ENCODE data around the gene AUTS2. TPM values are rescaled to one million over a fixed set of nuclear protein-coding genes. Genes with fewer than 3 reads are reported as not detected.

AUTS2 gene
- polyA plus RNA-seq, 3 donors = 3.1 to 8.3 (median 7.9) TPM

DNA sequence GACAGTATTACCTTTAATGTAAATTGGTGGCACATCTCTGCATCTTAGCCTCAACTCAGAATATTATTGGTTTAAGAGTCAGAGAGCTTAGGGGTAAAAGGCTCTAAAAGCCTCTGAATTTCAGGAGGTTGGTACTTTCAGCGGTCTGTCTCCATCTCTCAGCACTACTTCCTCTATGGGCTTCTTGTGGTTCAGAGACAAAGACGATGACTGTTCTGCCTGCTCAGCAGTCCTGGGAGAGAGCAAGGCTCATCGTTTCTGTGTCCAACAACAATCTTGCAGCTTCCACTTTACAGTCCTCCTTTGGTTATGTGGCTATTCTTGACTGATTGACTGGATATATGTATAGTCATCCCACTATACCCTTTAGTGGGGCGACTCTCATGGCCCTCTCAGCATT, 394.7 kb downstream of the AUTS2 start:
- 64 to 83% (median 75%) methylated on average over 4 of the region's 4 CpGs for WGBS, 3 donors
- H3K27ac ChIP-seq (ENCODE audit: low read depth, low read length) = no peak overlapping the region

DNA sequence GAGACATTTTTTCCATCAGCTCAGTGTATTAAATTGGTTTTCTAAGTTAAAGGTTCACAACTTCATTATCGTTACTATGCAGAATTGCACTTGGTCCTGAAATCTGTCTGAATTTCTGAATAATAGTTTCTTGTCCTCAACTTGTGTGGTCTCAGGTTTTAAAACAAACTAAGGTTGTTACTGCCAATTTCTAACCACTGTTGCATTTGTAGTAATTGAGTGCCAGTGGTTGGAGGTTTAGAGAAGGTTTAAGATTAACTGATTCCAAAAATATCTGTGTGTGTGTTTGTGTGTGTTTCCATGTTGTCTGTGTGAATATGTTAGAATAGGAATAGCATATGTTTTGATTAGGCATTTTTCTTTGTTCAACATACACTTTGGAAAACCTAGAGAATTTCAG, 395.9 kb downstream of the AUTS2 start:
- no peak overlapping the region for H3K27ac ChIP-seq (ENCODE audit: low read depth, low read length)
- 74 to 93% (median 91%) methylated on average over 1 of the region's 1 CpG for WGBS, 3 donors

DNA sequence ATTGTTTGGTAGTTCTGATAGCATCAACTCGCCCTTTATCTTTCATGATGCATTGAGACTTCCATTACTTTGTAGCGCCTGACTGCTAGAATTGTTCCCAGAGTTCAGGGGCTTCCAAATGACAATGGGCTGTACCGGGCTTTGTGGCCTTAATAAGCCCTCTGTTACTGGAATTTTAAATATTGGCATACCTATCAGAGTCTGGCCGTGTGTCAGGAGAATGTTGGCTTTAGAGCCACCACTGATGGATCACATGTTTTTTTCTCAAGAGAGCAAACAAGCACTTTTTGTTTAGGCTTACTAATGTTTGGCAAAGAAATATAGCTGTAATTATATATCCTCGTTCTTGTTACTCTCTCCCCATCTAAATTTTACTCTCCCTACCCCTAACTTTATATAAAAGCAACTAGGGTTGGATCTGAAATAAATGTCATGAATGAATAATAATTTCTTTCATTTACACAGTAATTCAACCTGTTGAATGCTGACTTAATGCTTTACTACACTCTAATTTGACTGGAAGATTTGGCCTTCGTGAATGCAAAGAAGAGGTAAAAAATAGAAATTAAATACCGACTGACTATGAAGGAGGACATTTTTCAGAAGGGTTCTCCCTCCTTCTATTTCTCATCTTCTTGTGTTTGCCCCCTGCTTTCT, 396.7 kb downstream of the AUTS2 start:
- H3K27ac ChIP-seq (ENCODE audit: low read depth, low read length) = no peak overlapping the region
- 43 to 79% (median 77%) methylated on average over 7 of the region's 7 CpGs for WGBS, 3 donors

DNA sequence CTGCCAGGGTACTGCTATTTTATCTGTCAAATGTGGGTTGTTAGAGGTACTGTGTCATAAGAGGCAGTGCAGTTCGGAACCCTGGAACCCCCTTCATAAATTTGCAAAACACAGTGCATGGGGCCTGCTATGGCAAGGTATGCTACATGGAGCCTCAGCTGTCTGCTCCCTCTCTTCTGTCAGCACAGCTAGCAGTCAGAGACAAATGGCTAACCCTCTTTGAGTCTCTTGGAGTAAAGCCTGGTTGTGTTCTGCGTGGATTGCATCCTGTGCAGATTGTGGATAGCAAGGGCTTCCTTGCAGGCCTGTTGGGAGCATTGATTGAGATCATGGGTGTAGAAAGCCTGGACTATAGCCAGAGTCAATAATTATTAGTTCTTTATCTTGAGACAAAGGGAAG, 397.8 kb downstream of the AUTS2 start:
- 77 to 88% (median 82%) methylated on average over 2 of the region's 2 CpGs for WGBS, 3 donors
- H3K27ac ChIP-seq (ENCODE audit: low read depth, low read length) = no peak overlapping the region

DNA sequence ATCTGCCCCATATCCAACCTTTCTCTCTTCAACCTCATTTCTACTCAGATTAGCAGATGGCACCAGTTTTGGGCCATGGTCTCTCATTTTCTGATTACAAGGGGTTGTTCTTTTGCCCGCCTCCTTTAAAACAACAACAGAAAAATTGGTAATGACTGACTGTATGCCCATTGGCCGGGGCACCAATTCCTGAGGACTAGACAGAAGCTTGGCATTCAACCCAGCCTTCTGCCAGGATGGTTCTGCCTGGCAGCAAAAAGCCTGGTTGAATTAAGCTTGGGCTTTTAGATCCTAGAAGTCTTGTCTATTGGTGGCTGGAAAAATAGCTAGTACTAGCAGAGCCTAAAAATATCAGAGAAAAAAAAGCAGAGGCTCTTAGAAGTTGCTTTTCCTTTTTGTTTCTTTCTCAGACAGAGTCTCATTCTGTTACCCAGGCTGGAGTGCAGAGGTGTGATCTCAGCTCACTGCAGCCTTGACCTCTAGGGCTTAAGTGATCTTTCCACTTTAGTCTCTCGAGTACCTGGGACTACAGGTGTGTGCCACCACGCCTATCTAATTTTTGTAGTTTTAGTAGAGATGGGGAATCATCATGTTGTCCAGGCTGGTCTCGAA, 402.6 kb downstream of the AUTS2 start:
- 86 to 97% (median 94%) methylated on average over 5 of the region's 5 CpGs for WGBS, 3 donors
- H3K27ac ChIP-seq (ENCODE audit: low read depth, low read length) = no peak overlapping the region

DNA sequence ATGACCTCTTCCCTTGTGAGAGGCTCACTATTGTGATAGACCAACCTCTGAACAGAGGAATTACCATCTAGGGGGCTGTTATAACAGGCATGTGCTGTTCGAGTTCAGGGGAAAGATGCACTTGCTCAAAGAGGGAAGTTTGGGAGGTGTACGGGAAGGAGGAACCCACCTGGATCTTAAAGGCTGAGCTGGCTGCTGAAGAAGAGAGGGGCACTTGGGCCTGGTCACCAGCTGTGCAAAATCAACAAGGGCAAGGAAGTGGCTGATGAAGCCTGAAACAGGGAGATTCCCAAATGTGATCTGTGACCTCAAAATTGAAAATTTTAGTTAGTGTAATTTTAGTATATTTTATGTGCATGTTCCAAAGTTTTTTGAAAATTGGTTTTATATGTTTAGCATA, 407.2 kb downstream of the AUTS2 start:
- WGBS, 3 donors = 50 to 86% (median 74%) methylated on average over 2 of the region's 2 CpGs
- no peak overlapping the region for H3K27ac ChIP-seq (ENCODE audit: low read depth, low read length)

DNA sequence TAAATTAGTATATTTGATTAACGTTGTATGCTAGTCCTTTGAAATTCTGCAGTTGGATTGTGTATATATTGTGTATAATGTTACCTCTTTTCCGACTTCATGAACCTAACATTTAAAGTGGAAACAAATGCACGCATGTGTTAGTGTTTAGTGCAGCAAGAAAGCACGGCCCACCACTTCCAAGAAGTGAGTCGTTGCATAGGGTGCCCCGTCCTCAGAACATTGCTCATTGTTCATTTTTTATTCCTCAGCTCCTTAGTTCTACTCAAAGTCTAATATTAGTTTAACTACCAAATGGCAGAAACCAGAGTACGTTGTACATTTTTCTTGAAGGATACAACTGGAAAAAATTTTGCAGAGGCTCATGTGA, 407.6 kb downstream of the AUTS2 start:
- 58 to 85% (median 62%) methylated on average over 7 of the region's 7 CpGs for WGBS, 3 donors
- no peak overlapping the region for H3K27ac ChIP-seq (ENCODE audit: low read depth, low read length)

DNA sequence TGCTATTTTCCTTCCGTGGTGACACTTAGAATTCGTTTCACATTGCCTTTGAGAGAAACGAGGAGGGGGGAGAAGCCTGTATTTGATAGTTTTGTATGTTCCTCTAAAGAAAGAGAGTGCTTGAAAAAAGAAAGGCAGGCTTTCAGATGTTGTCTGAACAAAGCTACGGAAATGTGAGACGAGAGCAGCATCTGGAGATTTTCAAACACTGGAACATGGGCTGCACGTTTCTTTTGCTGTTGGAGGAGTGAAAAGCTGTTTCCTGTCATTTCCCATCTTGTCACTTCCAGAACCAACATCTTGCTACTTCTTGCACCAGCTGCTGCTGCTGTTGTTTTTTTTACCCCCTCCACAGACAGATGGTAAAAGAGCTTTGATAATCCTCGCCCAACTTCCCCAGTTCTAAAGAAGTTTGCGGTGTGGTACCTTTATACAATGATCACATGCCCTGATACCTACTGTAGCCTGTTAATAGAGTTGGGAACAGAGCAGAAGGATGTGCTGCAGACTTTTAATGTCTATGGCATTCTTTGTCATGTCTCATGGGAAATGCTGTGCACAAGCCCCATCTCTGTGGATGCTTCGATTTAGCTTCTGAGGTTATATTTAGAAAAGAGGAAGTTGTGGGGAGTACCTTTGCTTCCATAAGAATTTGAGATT, 408.1 kb downstream of the AUTS2 start:
- no peak overlapping the region for H3K27ac ChIP-seq (ENCODE audit: low read depth, low read length)
- WGBS, 3 donors = 20 to 56% (median 26%) methylated on average over 9 of the region's 9 CpGs

DNA sequence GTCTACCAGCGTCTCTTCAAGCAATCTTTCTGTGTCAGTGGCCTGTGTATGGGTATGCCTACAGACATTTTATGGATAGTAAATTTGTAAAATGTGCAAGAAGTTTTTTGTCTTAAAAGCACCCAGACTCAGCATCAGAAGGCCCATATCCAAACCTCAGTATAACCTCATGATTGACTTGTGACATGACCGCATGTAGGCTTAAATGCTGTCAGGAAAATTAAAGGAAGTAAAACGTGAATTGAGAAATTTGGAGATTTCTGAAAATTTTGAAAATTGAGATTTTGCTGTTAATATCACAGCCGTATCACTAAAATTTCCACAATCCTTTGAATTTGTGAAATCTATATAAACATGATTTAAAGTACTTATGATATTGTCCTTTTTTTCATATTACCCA, 410.2 kb downstream of the AUTS2 start:
- no peak overlapping the region for H3K27ac ChIP-seq (ENCODE audit: low read depth, low read length)
- WGBS, 3 donors = 82 to 93% (median 88%) methylated on average over 4 of the region's 4 CpGs

DNA sequence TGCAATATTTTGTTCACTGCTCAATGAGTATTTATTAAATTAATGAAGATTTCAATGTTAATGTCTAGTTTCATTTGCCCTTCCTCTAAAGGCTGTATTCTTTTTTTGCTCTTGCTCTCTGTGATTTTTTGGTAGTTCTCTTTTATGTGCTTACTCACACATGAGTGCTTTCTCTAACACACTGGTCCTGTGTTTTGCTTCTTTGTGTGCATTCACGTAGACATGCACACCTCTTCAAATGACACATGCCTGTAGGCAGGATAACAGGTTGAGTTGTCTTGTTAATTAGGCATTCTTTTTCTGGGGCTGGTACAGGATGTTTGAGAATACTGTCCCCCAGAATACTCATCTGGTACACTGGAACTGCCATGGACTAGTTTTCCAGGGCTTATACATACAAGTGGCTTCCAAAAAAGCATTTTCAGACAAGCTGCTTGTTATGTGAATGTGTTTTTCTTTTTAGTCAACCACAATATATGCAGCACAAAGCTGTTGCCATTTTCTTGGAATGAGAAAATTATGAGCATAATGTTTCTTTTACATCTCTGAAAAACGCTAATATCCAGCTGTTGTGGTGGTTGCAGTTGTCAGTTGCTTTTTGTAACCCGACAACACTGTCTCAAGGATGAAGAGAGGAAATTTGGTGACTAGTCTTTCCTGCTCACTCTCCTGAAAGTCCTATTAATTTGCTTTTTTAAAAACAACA, 416.4 kb downstream of the AUTS2 start:
- 62 to 81% (median 67%) methylated on average over 3 of the region's 3 CpGs for WGBS, 3 donors
- no peak overlapping the region for H3K27ac ChIP-seq (ENCODE audit: low read depth, low read length)

DNA sequence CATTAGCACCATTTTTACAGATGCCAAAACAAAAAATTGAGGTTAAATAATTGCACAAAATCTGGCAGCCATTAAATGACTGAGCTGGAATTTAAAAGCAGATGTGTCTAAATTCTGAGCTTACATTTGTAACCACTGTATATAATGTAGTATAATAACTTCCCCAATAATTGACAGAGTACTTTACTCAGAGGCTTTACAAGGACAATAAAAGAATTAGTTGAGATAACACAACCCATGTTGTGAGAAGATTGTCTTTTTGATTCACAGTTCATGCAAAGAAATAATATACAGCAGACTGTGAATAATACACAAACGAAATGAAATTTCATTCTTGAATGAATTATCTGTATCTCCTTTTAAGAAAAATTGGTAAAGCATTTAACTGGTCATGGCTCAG, 417.1 kb downstream of the AUTS2 start:
- WGBS, 3 donors = 71 to 79% (median 71%) methylated on average over 1 of the region's 1 CpG
- no peak overlapping the region for H3K27ac ChIP-seq (ENCODE audit: low read depth, low read length)

DNA sequence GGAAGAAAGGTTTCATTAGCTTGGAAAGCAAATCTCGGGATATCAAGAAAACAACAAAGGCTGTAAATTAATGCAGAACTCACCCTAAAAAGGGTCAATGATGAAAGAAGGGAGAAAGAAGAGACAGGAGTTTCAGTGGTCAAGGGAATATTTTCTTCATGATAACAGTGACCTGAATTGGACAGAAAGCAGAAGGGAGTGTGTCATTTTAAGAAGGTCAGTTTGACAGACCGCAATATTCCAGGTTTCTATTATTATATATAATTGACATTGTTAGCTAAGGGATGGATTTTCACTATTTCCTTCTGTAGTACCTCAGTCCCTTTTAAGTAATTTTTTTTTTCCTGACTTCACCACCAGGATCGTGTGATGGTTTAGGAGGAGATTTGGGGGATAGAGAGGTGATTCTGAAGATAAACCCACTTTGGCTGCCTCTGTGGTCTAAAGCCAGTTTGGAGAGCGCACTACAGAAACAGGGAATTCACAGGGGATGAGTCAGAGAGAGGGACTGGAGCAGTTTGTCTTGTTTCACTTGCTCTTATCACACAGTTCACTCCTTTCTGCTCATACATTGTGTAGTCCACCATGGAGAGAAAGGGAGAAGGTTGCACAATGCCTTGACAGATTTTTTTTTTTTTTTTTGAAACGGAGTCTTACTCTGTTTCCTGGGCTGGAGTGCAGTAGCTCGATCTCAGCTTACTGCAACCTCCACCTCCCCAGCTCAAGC, 417.9 kb downstream of the AUTS2 start:
- no peak overlapping the region for H3K27ac ChIP-seq (ENCODE audit: low read depth, low read length)
- 58 to 77% (median 58%) methylated on average over 6 of the region's 6 CpGs for WGBS, 3 donors

DNA sequence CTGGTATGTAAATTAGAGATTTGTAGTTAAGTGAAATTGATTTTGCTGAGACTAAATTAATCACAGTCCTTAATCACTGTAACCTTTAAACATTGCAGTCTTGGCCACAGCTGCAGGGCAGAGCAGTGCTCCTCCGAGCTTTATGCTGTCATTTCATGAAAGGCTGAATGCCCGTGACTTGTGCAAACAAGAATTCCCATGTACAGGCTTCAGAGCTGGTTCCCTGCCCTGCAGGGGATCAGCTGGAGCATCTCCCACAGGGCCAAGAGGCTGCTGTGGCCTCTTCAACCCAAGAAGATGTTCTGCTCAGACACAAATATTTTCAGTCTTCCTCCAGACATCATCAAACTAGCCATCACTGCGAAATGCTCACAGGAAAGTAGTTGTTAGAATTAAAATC, 419.1 kb downstream of the AUTS2 start:
- no peak overlapping the region for H3K27ac ChIP-seq (ENCODE audit: low read depth, low read length)
- WGBS, 3 donors = 47 to 74% (median 68%) methylated on average over 3 of the region's 3 CpGs

DNA sequence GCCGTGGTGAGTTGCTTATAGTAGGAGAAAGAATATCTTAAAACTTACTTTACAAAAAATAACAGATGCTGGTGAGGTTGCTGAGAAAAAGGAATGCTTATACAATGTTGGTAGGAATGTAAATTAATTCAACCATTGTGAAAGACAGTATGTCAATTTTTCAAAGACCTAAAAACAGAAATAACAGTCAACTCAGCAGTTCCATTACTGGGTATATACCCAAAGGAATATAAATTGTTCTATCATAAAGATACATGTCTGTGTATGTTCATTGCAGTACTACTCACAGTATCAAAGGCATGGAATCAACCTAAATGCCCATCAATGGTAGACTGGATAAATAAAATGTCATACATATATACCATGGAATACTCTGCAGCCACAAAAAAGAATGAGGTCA, 420.4 kb downstream of the AUTS2 start:
- no peak overlapping the region for H3K27ac ChIP-seq (ENCODE audit: low read depth, low read length)
- WGBS, 3 donors = 76 to 85% (median 83%) methylated on average over 1 of the region's 1 CpG

DNA sequence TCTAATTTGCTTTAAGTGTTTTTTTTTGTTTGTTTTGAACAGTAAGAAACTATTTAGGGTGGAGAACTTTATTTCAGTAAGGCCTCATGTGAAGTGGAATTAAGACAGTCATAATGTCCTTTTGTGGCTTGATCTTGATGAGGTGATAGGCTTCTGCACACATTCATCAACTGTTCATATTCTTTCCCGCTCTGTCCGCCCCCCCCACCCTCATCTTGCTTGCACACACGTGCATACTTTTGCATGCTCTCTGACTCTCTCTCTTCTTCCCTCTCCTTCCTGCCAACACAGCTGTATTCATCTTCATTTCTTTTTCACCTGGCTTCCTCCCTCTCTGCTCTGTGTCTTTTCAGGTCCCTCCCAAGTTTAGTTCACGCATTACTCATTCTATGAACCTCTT, 429.6 kb downstream of the AUTS2 start:
- H3K27ac ChIP-seq (ENCODE audit: low read depth, low read length) = no peak overlapping the region
- 70 to 87% (median 77%) methylated on average over 4 of the region's 4 CpGs for WGBS, 3 donors

DNA sequence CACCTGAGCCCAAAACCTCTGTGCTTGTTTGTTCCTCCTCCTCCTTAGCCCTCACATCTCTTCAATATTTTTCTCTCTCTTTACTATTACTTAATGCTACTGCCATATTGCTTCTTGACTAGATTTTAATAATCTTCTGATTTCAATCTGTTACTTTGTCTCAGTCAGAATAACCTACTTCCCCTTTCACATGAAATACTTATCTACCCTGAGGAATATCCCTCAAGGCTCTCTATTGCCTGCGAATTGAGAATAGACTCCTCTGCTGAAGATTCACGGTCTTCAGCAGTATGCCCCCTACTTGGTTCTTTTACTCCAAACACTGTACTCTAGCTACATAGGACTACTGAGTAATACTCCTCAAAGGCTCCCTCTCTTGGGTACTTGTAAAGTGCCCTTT, 430.3 kb downstream of the AUTS2 start:
- H3K27ac ChIP-seq (ENCODE audit: low read depth, low read length) = no peak overlapping the region
- 91 to 94% (median 92%) methylated on average over 2 of the region's 2 CpGs for WGBS, 3 donors

DNA sequence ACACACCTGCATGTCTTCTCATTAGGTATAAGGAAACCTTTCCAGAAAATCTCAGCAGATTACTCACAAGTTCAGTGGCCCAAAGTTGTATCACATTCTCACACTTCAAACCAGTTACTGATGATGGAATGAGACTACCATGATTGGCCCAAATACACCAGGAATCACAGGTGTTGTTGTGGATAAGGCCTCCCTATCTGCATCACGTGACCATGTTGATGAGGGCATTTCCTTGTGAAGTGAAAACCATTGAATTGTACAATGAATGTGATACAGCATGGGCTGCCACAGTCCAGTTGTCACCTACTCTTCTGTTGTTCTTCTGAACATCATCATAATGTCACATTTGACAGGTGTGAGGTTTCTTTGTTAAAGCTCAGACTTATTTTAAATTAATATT, 431.7 kb downstream of the AUTS2 start:
- 76 to 86% (median 85%) methylated on average over 1 of the region's 1 CpG for WGBS, 3 donors

DNA sequence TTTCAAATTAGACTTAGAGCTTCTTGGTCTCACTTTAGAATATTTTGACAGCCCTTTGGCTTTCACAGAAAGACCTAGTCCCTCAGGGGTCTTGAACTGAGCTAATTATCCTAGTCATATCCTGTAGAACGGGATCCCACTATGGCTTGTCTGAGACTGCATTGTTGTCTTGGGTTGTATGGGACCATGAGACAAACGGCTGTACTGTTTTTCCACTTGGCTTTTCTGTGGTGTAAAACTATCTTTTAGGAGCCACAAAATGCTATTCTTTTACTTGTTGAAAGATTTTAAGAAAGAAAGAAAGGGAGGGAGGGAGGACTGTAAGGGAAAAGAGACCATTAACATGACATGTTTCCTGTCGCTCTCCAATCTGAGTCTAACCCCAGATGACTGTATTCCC, 432.5 kb downstream of the AUTS2 start:
- H3K27ac ChIP-seq (ENCODE audit: low read depth, low read length) = no peak overlapping the region
- 77 to 87% (median 81%) methylated on average over 3 of the region's 3 CpGs for WGBS, 3 donors

More for the DNA sequence above, 431.7 kb downstream of the AUTS2 start:
- no peak overlapping the region for H3K27ac ChIP-seq (ENCODE audit: low read depth, low read length)

DNA sequence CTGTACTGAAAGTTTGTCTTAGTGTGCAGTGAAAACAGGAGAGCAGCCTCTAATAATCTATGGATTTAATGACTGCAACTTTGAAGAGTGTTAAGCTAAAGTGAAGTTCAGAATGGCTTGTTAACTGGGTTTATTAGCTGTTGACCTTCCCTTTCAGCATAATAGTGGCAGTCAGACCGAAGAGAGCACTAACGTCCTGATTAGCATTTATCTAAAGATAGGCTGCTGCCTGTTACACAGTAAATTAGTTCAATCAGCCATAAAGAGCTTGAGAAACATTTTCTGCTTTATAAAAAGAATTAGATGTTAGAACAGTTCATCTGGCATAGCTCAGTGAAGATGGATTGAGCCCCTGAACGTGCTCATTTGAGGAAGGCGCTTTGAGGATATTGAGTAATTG, 433.0 kb downstream of the AUTS2 start:
- no peak overlapping the region for H3K27ac ChIP-seq (ENCODE audit: low read depth, low read length)
- WGBS, 3 donors = 75 to 87% (median 80%) methylated on average over 4 of the region's 4 CpGs
